Measurements from ENCODE around the gene SARDH. TPM values are rescaled to one million over a fixed set of nuclear protein-coding genes. Genes with fewer than 3 reads are reported as not detected.

SARDH gene
- total RNA-seq, 1 experiment from 2014 or later, result 9.9 TPM

DNA sequence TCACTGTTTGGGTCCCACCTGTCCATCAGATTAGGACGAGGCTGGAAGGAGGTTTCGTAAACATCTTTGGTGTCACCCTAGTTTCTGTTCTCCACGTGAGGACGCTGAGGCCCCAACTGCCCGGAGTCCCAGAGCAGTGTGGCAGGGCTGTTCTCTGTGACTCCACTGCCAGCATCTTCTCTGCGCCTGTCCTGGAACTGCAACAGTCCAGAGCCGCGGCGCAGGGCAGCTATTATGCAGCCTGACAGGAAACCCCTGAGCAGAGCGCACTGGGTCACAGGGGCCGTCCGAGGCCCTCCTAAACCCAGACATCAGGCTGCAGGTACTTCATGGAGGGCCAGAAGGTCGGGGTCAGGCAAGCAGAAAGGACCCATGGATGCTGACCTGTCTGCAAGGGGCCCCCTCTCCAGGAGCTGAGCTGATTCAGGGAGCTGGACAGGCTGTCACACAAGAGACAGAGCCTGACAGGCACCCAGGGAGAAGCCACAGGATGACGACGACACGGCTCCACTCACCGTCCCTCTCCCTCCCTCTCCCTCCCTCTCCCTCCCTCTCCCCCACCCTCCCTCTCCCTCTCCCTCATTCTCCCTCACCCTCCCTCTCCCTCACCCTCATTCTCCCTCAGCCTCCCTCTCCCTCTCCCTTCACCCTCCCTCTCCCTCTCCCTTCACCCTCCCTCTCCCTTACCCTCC lies 70.2 kb downstream of the SARDH start:
- no peaks in the 10 kb centered on the region for H3K36me3 ChIP-seq (ENCODE audit: low read depth)
- ChIA-PET POLR2A (ENCODE audit: unreplicated experiment) (no interaction called here), CTCF (no interaction called here)
- no peaks in the 10 kb centered on the region for H3K79me2 ChIP-seq (ENCODE audit: low read depth)
- H3K4me2 ChIP-seq, result no peak overlapping the region
- TF ChIP-seq, protein P1, sequence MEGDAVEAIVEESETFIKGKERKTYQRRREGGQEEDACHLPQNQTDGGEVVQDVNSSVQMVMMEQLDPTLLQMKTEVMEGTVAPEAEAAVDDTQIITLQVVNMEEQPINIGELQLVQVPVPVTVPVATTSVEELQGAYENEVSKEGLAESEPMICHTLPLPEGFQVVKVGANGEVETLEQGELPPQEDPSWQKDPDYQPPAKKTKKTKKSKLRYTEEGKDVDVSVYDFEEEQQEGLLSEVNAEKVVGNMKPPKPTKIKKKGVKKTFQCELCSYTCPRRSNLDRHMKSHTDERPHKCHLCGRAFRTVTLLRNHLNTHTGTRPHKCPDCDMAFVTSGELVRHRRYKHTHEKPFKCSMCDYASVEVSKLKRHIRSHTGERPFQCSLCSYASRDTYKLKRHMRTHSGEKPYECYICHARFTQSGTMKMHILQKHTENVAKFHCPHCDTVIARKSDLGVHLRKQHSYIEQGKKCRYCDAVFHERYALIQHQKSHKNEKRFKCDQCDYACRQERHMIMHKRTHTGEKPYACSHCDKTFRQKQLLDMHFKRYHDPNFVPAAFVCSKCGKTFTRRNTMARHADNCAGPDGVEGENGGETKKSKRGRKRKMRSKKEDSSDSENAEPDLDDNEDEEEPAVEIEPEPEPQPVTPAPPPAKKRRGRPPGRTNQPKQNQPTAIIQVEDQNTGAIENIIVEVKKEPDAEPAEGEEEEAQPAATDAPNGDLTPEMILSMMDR (conservative IDR thresholded peaks at IDR 0.05), result no peak
- TF ChIP-seq EZH2 (IDR thresholded peaks at IDR 0.05; ENCODE audit: low read depth), result no peak
- H4K20me1 ChIP-seq (ENCODE audit: insufficient read depth), result no peaks in the 10 kb centered on the region; the same call in 1 of the 2 replicates
- intact Hi-C loops (cut with micrococcal nuclease; ENCODE audit: unreplicated experiment), result no loop called here
- peaks cover 81% of the 10 kb centered on the region for H3K27me3 ChIP-seq (ENCODE audit: insufficient read depth, low read depth)
- H3K9me3 ChIP-seq (ENCODE audit: insufficient read depth, low read depth), result no peaks in the 10 kb centered on the region
- H3K9me2 ChIP-seq (ENCODE audit: insufficient read depth), result no peaks in the 10 kb centered on the region
- H2AFZ ChIP-seq, result no peak overlapping the region
- H3F3A ChIP-seq (ENCODE audit: insufficient read depth, low read depth), result no peaks in the 10 kb centered on the region
- no TSS peak for BruUV-seq (replicated peaks)
- H3K4me3 ChIP-seq, result no peak overlapping the region
- no peaks in the 10 kb centered on the region for H3K4me1 ChIP-seq (replicated peaks; ENCODE audit: insufficient read depth)
- no peak overlapping the region for H3K27ac ChIP-seq
- no peak for DNase-seq

GRCh38 chr9:133666845-133667244 lies 71.3 kb downstream of the SARDH start:
- Histone ChIP-seq H3K4me2 (no peak overlapping the region), H4K20me1 (ENCODE audit: insufficient read depth) (no peaks in the 10 kb centered on the region; the same call in 1 of the 2 replicates), H3K79me2 (ENCODE audit: low read depth) (no peaks in the 10 kb centered on the region), H3K27me3 (ENCODE audit: insufficient read depth, low read depth) (peaks cover 81% of the 10 kb centered on the region), H3K27ac (no peak overlapping the region), H3K4me3 (no peak overlapping the region), H3F3A (ENCODE audit: insufficient read depth, low read depth) (no peaks in the 10 kb centered on the region), H3K9me3 (ENCODE audit: insufficient read depth, low read depth) (no peaks in the 10 kb centered on the region), H3K36me3 (ENCODE audit: low read depth) (no peaks in the 10 kb centered on the region), H2AFZ (no peak overlapping the region), H3K4me1 (replicated peaks; ENCODE audit: insufficient read depth) (no peaks in the 10 kb centered on the region), H3K9me2 (ENCODE audit: insufficient read depth) (no peaks in the 10 kb centered on the region)
- ChIA-PET CTCF (interaction anchor here (0.7 kb wide), 1 partner anchor 14 kb away, joined by 12 read pairs; no protein-coding TSS in a partner anchor), POLR2A (ENCODE audit: unreplicated experiment) (no interaction called here)
- DNase-seq, result no peak
- TF ChIP-seq, protein P1 (conservative IDR thresholded peaks at IDR 0.05), result no peak
- no peak for TF ChIP-seq EZH2 (IDR thresholded peaks at IDR 0.05; ENCODE audit: low read depth)
- intact Hi-C loops (cut with micrococcal nuclease; ENCODE audit: unreplicated experiment), result no loop called here
- no TSS peak for BruUV-seq (replicated peaks)

DNA sequence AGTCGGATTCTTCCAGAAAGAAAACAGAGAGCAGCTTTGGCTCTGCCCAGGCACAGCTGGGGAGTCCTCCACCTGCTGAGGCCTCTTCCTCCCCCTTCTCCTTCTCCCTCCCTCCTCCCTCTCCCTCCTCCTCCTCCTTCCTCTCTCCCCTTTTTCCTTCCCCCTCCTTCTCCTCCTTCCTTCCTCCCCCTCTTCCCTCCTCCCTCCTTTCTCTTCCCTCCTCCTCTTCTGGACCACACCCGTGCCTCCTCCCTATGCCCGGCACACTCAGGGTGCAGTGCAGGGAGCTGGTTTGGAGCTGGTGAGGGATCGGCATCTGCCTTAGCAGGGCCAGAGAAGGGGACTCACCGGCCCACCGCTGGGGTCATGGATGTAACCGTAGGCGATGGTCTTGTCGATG lies 71.8 kb downstream of the SARDH start:
- H3K27ac ChIP-seq, result no peak overlapping the region
- H3K36me3 ChIP-seq (ENCODE audit: low read depth), result no peaks in the 10 kb centered on the region
- BruUV-seq (replicated peaks), result no TSS peak
- POLR2A ChIA-PET (ENCODE audit: unreplicated experiment), result no interaction called here
- CTCF ChIA-PET, result no interaction called here
- intact Hi-C loops (cut with micrococcal nuclease; ENCODE audit: unreplicated experiment), result no loop called here
- no peak for TF ChIP-seq EZH2 (IDR thresholded peaks at IDR 0.05; ENCODE audit: low read depth)
- TF ChIP-seq, protein P1 (conservative IDR thresholded peaks at IDR 0.05), result no peak
- no peaks in the 10 kb centered on the region for H3K9me3 ChIP-seq (ENCODE audit: insufficient read depth, low read depth)
- H3K4me1 ChIP-seq (replicated peaks; ENCODE audit: insufficient read depth), result no peaks in the 10 kb centered on the region
- H3F3A ChIP-seq (ENCODE audit: insufficient read depth, low read depth), result no peaks in the 10 kb centered on the region
- H2AFZ ChIP-seq, result no peak overlapping the region
- H4K20me1 ChIP-seq (ENCODE audit: insufficient read depth), result no peaks in the 10 kb centered on the region; the same call in 1 of the 2 replicates
- no peak for DNase-seq
- no peaks in the 10 kb centered on the region for H3K79me2 ChIP-seq (ENCODE audit: low read depth)
- H3K27me3 ChIP-seq (ENCODE audit: insufficient read depth, low read depth), result peaks cover 81% of the 10 kb centered on the region
- no peak overlapping the region for H3K4me3 ChIP-seq
- no peak overlapping the region for H3K4me2 ChIP-seq
- H3K9me2 ChIP-seq (ENCODE audit: insufficient read depth), result no peaks in the 10 kb centered on the region

Data from PC-9 (cell line).